ENCODE results near the gene FPGT. TPM values are rescaled to one million over a fixed set of nuclear protein-coding genes. Genes with fewer than 3 reads are reported as not detected.
A peak's percentile ranks its signal among the peaks of the same experiment; 100 is the strongest.

The FPGT gene
- total RNA-seq, 1 experiment from 2014 or later: 12.0 TPM

DNA sequence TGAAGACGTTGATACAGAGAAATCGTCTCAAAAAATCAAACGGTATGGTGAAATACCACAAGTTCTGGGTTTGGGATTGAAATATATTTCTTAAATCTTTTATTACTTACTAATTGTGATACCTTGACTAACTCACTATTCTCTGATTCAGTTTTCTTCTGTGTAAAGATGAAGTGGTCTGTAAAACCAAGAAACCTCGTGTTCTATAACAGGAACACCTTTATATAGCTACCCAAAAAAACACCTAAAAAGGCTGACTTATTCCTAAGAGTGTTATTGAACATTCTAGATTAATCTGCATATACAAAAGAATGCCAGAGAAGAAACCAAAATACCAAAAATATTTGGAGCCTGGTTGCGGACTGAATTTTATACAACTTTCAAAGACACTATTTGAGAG, 787 bp upstream of the FPGT start:
- ATAC-seq: no peak
- H3K27me3 ChIP-seq (ENCODE audit: insufficient read depth, low read length): no peaks in the 10 kb centered on the region
- peak overlapping the region; percentile 85 for H3K4me2 ChIP-seq (ENCODE audit: low read length)
- H3K4me1 ChIP-seq (ENCODE audit: control insufficient read depth in 1 of 2, insufficient read depth in 2 of 2, low read length in 2 of 2): peaks cover 3 to 14% of the 10 kb centered on the region in 2 experiments; a peak in 3 of 4 replicates
- peak overlapping the region; percentile 72 to 85 for H3K4me3 ChIP-seq (replicated peaks in 1 of 2; ENCODE audit: low read depth in 1 of 2, low read length in 2 of 2)
- intact Hi-C loops (cut with micrococcal nuclease): no loop called here
- no peaks in the 10 kb centered on the region for H3K79me2 ChIP-seq (ENCODE audit: insufficient read depth, low read length)
- TF ChIP-seq TCF7L2 (IDR thresholded peaks at IDR 0.05; ENCODE audit: borderline replicate concordance, extremely low read depth, insufficient read depth, insufficient read length) (no peak), ELF1 (IDR thresholded peaks at IDR 0.05; ENCODE audit: borderline replicate concordance, low read depth) (no peak), RAD21 (IDR thresholded peaks at IDR 0.05; ENCODE audit: low read depth) (no peak), POLR2A (IDR thresholded peaks at IDR 0.05; ENCODE audit: borderline replicate concordance, extremely low read depth, insufficient read depth, insufficient read length) (no peak), ZFX (IDR thresholded peaks at IDR 0.05) (no peak), ZNF274 (IDR thresholded peaks at IDR 0.05; ENCODE audit: low read depth, low read length) (no peak), SIN3A (IDR thresholded peaks at IDR 0.05; ENCODE audit: low read depth) (no peak), POLR2AphosphoS5 (IDR thresholded peaks at IDR 0.05; ENCODE audit: low read depth, low read length) (no peak), SP1 (IDR thresholded peaks at IDR 0.05; ENCODE audit: low read depth) (no peak), EGR1 (IDR thresholded peaks at IDR 0.05; ENCODE audit: low read depth) (no peak), EZH2 (IDR thresholded peaks at IDR 0.05) (no peak), YY1 (IDR thresholded peaks at IDR 0.05; ENCODE audit: extremely low read depth, insufficient replicate concordance, low read depth, low read length) (no peak)
- TF ChIP-seq, protein P1, sequence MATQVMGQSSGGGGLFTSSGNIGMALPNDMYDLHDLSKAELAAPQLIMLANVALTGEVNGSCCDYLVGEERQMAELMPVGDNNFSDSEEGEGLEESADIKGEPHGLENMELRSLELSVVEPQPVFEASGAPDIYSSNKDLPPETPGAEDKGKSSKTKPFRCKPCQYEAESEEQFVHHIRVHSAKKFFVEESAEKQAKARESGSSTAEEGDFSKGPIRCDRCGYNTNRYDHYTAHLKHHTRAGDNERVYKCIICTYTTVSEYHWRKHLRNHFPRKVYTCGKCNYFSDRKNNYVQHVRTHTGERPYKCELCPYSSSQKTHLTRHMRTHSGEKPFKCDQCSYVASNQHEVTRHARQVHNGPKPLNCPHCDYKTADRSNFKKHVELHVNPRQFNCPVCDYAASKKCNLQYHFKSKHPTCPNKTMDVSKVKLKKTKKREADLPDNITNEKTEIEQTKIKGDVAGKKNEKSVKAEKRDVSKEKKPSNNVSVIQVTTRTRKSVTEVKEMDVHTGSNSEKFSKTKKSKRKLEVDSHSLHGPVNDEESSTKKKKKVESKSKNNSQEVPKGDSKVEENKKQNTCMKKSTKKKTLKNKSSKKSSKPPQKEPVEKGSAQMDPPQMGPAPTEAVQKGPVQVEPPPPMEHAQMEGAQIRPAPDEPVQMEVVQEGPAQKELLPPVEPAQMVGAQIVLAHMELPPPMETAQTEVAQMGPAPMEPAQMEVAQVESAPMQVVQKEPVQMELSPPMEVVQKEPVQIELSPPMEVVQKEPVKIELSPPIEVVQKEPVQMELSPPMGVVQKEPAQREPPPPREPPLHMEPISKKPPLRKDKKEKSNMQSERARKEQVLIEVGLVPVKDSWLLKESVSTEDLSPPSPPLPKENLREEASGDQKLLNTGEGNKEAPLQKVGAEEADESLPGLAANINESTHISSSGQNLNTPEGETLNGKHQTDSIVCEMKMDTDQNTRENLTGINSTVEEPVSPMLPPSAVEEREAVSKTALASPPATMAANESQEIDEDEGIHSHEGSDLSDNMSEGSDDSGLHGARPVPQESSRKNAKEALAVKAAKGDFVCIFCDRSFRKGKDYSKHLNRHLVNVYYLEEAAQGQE (IDR thresholded peaks at IDR 0.05; ENCODE audit: low read depth): no peak
- TF ChIP-seq, protein P2, sequence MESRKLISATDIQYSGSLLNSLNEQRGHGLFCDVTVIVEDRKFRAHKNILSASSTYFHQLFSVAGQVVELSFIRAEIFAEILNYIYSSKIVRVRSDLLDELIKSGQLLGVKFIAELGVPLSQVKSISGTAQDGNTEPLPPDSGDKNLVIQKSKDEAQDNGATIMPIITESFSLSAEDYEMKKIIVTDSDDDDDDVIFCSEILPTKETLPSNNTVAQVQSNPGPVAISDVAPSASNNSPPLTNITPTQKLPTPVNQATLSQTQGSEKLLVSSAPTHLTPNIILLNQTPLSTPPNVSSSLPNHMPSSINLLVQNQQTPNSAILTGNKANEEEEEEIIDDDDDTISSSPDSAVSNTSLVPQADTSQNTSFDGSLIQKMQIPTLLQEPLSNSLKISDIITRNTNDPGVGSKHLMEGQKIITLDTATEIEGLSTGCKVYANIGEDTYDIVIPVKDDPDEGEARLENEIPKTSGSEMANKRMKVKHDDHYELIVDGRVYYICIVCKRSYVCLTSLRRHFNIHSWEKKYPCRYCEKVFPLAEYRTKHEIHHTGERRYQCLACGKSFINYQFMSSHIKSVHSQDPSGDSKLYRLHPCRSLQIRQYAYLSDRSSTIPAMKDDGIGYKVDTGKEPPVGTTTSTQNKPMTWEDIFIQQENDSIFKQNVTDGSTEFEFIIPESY (IDR thresholded peaks at IDR 0.05; ENCODE audit: extremely low read depth, insufficient replicate concordance, low read length): no peak
- TF ChIP-seq, protein P3, sequence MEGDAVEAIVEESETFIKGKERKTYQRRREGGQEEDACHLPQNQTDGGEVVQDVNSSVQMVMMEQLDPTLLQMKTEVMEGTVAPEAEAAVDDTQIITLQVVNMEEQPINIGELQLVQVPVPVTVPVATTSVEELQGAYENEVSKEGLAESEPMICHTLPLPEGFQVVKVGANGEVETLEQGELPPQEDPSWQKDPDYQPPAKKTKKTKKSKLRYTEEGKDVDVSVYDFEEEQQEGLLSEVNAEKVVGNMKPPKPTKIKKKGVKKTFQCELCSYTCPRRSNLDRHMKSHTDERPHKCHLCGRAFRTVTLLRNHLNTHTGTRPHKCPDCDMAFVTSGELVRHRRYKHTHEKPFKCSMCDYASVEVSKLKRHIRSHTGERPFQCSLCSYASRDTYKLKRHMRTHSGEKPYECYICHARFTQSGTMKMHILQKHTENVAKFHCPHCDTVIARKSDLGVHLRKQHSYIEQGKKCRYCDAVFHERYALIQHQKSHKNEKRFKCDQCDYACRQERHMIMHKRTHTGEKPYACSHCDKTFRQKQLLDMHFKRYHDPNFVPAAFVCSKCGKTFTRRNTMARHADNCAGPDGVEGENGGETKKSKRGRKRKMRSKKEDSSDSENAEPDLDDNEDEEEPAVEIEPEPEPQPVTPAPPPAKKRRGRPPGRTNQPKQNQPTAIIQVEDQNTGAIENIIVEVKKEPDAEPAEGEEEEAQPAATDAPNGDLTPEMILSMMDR (IDR thresholded peaks at IDR 0.05 in 2 of 3, conservative IDR thresholded peaks at IDR 0.05 in 1 of 3; ENCODE audit: borderline replicate concordance in 1 of 3, insufficient read depth in 1 of 3, low read depth in 2 of 3, low read length in 2 of 3): no peak
- ChIA-PET CTCF (no interaction called here), RAD21 (ENCODE audit: low non-redundant PET in 1 of 2, low total read pairs in 2 of 2, uncharacterized antibody in 2 of 2, unreplicated experiment in 2 of 2) (no interaction called here), POLR2A (no interaction called here)
- peak overlapping the region; percentile 57 for H2AFZ ChIP-seq (ENCODE audit: low read depth, low read length, poor library complexity, severe bottlenecking)
- H3K9me2 ChIP-seq (ENCODE audit: insufficient read depth): no peaks in the 10 kb centered on the region
- no peak overlapping the region for H3K27ac ChIP-seq (ENCODE audit: low read depth, low read length)
- no peaks in the 10 kb centered on the region for H3K36me3 ChIP-seq (ENCODE audit: control insufficient read depth in 1 of 2, insufficient read depth in 2 of 2, low read length in 2 of 2)
- no peak for DNase-seq (ENCODE audit: low read depth, low spot score)
- H3K9ac ChIP-seq (ENCODE audit: low read length): peak overlapping the region; percentile 66
- BruUV-seq (replicated peaks): no TSS peak
- H4K20me1 ChIP-seq (ENCODE audit: insufficient read depth): no peaks in the 10 kb centered on the region
- H3K9me3 ChIP-seq (ENCODE audit: control insufficient read depth in 1 of 2, insufficient read depth in 1 of 2, low read depth in 1 of 2, low read length in 2 of 2): no peaks in the 10 kb centered on the region

All from HCT116 (cell line).